GM12878 (cell line): ENCODE results near the gene IL18.
A peak's percentile ranks its signal among the peaks of the same experiment; 100 is the strongest.

Experiments
- ASH2L ChIP-seq: fragments of 300-600, 200-600 bp; sonication (generic); IDR thresholded peaks from 2 replicates; pipeline ENCODE4 v1.6.1; 2017; ENCODE audit warnings: low read depth, mild to moderate bottlenecking, borderline replicate concordance
- CBFB ChIP-seq: IDR thresholded peaks from 2 replicates; pipeline ENCODE4 v1.6.1; 2016; ENCODE audit warnings: antibody characterized with exemption, low read depth
- CHD4 ChIP-seq: fragments of 200-600 bp; sonication (generic); IDR thresholded peaks from 2 replicates; pipeline ENCODE4 v1.6.1; 2016; ENCODE audit warnings: mild to moderate bottlenecking
- CREB1 ChIP-seq: IDR thresholded peaks from 2 replicates; pipeline ENCODE4 v1.6.1; 2012; ENCODE audit warnings: low read depth, mild to moderate bottlenecking, inconsistent platforms
- EGR1 ChIP-seq, 2 experiments: IDR thresholded peaks; 1 replicate in 1 of 2; 2 replicates in 1 of 2; pipeline ENCODE4 v1.6.1; 2011 to 2012; ENCODE audit warnings: low read depth in 2 of 2, low read length in 2 of 2, borderline replicate concordance in 1 of 2, mild to moderate bottlenecking in 1 of 2, moderate library complexity in 1 of 2
- EZH2 ChIP-seq: IDR thresholded peaks from 2 replicates; pipeline ENCODE4 v1.6.1; 2012; ENCODE audit warnings: low read depth, mild to moderate bottlenecking, control low read depth, inconsistent platforms, low read length, borderline replicate concordance; ENCODE audit not compliant: control insufficient read depth
- NFIC ChIP-seq: IDR thresholded peaks from 2 replicates; pipeline ENCODE4 v1.6.1; 2012; ENCODE audit warnings: low read depth, mild to moderate bottlenecking, inconsistent platforms, low read length, moderate library complexity
- POLR2A ChIP-seq: IDR thresholded peaks from 2 replicates; pipeline ENCODE4 v1.6.1; 2011; ENCODE audit warnings: low read depth, mild to moderate bottlenecking, low read length
- SP1 ChIP-seq: IDR thresholded peaks from one replicate; pipeline ENCODE4 v1.6.1; 2011; ENCODE audit warnings: low read depth, low read length
- YY1 ChIP-seq: IDR thresholded peaks from 2 replicates; pipeline ENCODE4 v1.6.1; 2011; ENCODE audit warnings: low read depth, mild to moderate bottlenecking, low read length
- ZNF274 ChIP-seq: IDR thresholded peaks from one replicate; pipeline ENCODE4 v1.8.0; 2011; ENCODE audit not compliant: insufficient read length, insufficient read depth
- TF ChIP-seq, protein P1 (sequence below), 3 experiments: IDR thresholded peaks in 2 of 3; conservative IDR thresholded peaks in 1 of 3; 2 replicates each; pipeline ENCODE4 v1.5.1; 2011; ENCODE audit warnings: low read depth in 3 of 3, low read length in 3 of 3, mild to moderate bottlenecking in 3 of 3, control low read depth in 2 of 3, moderate library complexity in 2 of 3, inconsistent platforms in 1 of 3, mixed read lengths in 1 of 3; ENCODE audit not compliant: control insufficient read depth in 2 of 3, insufficient read depth in 1 of 3; ENCODE audit errors: extremely low read depth in 1 of 3
- TF ChIP-seq, protein P2 (sequence below): fragments of 450-650 bp; IDR thresholded peaks from 2 replicates; pipeline ENCODE4 v1.6.1; 2014; ENCODE audit warnings: mild to moderate bottlenecking
- TF ChIP-seq, protein P3 (sequence below): IDR thresholded peaks from 2 replicates; pipeline ENCODE4 v1.6.1; 2011; ENCODE audit warnings: low read depth, mild to moderate bottlenecking, low read length, moderate library complexity, borderline replicate concordance; ENCODE audit errors: extremely low read depth

DNA sequence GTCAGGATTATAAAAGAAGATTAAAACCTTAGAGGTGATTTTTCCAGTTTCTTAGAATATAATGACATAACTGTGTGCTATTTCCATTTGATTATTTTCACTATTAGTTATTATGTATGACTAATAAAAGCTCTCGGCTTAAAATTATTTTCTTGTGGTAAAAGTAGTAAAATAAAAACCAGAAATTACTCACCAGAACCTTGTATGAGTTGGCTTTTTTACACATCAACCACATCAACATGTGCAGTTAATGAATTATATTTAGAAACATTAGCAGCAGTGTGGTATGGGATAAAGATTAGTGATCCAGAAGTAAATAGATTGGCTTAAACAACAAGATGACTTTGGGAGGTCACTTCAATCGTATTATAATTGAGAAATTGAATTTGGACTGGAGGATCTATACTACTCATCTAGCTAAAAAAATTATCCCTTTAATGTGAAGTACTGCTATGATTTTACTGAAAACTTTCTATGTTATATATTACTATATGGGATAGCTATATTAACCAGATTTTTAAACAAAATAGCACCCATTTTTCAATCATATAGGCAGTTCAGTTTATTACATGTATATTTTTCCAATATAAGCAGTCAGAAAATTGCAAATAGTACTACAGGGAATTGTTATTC lies 8.6 kb upstream of the IL18 start:
- TF ChIP-seq NFIC: peak; percentile 100
- no peak for TF ChIP-seq POLR2A
- no peak for TF ChIP-seq CHD4
- no peak for TF ChIP-seq SP1
- TF ChIP-seq ZNF274: no peak
- no peak for TF ChIP-seq EGR1 (IDR thresholded peaks at IDR 0.05; ENCODE audit: borderline replicate concordance in 1 of 2, low read depth in 2 of 2, low read length in 2 of 2)
- TF ChIP-seq, protein P1, sequence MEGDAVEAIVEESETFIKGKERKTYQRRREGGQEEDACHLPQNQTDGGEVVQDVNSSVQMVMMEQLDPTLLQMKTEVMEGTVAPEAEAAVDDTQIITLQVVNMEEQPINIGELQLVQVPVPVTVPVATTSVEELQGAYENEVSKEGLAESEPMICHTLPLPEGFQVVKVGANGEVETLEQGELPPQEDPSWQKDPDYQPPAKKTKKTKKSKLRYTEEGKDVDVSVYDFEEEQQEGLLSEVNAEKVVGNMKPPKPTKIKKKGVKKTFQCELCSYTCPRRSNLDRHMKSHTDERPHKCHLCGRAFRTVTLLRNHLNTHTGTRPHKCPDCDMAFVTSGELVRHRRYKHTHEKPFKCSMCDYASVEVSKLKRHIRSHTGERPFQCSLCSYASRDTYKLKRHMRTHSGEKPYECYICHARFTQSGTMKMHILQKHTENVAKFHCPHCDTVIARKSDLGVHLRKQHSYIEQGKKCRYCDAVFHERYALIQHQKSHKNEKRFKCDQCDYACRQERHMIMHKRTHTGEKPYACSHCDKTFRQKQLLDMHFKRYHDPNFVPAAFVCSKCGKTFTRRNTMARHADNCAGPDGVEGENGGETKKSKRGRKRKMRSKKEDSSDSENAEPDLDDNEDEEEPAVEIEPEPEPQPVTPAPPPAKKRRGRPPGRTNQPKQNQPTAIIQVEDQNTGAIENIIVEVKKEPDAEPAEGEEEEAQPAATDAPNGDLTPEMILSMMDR (IDR thresholded peaks at IDR 0.05 in 2 of 3, conservative IDR thresholded peaks at IDR 0.05 in 1 of 3; ENCODE audit: control insufficient read depth in 2 of 3, extremely low read depth in 1 of 3, insufficient read depth in 1 of 3, low read depth in 3 of 3, low read length in 3 of 3): no peak
- no peak for TF ChIP-seq YY1
- TF ChIP-seq, protein P2, sequence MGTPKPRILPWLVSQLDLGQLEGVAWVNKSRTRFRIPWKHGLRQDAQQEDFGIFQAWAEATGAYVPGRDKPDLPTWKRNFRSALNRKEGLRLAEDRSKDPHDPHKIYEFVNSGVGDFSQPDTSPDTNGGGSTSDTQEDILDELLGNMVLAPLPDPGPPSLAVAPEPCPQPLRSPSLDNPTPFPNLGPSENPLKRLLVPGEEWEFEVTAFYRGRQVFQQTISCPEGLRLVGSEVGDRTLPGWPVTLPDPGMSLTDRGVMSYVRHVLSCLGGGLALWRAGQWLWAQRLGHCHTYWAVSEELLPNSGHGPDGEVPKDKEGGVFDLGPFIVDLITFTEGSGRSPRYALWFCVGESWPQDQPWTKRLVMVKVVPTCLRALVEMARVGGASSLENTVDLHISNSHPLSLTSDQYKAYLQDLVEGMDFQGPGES: no peak
- TF ChIP-seq, protein P3, sequence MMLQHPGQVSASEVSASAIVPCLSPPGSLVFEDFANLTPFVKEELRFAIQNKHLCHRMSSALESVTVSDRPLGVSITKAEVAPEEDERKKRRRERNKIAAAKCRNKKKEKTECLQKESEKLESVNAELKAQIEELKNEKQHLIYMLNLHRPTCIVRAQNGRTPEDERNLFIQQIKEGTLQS: no peak
- peak; percentile 23; the same call in 1 of the 2 replicates for TF ChIP-seq CREB1
- peak; percentile 81 for TF ChIP-seq CBFB
- TF ChIP-seq EZH2: no peak
- TF ChIP-seq ASH2L: no peak
